Activated CD8-positive, alpha-beta memory T cell treated with anti-CD3 and anti-CD28 coated beads, Interleukin-2, amount 10 ng/mL, durations not matched to agents 7 days and 5 days (primary cell): ENCODE measurements around the gene ATP6V1B1. TPM values are rescaled to one million over a fixed set of nuclear protein-coding genes. Genes with fewer than 3 reads are reported as not detected.

Experiments used
- ATAC-seq: fragments of 150-1000 bp; cut with Tn5 transposase; one replicate; pipeline ENCODE4 v1.10.0; 2021; ENCODE audit warnings: moderate library complexity
- CTCF ChIA-PET: fragments of 350-600 bp; sonication (Branson Sonifier 250); formaldehyde crosslinking; loops from one replicate; lab custom pipeline; 2021; ENCODE audit warnings: antibody characterized with exemption; lab: Charles Lee
- DNase-seq: peaks from one replicate; pipeline ENCODE4 v3.0.0-alpha.2; 2020
- H3K27ac Mint-ChIP-seq: one replicate; pipeline ENCODE4 v1.8.0; 2021; ENCODE audit warnings: mild to moderate bottlenecking, mixed read lengths
- H3K27me3 Mint-ChIP-seq: one replicate; pipeline ENCODE4 v1.8.0; 2021; ENCODE audit warnings: mixed read lengths
- H3K36me3 Mint-ChIP-seq: one replicate; pipeline ENCODE4 v1.8.0; 2021; ENCODE audit warnings: mild to moderate bottlenecking, mixed read lengths
- H3K4me1 Mint-ChIP-seq: one replicate; pipeline ENCODE4 v1.8.0; 2021; ENCODE audit warnings: mixed read lengths
- H3K4me3 Mint-ChIP-seq: one replicate; pipeline ENCODE4 v1.8.0; 2021; ENCODE audit warnings: mild to moderate bottlenecking, moderate library complexity, mixed read lengths
- H3K9me3 Mint-ChIP-seq: one replicate; pipeline ENCODE4 v1.8.0; 2022; ENCODE audit warnings: low read depth, mixed read lengths
- total RNA-seq, 2 experiments: library from RNA; stranded (reverse); gene quantifications; one replicate each; pipeline ENCODE4 v1.2.3, GENCODE V29; 2021

Gene ATP6V1B1
- total RNA-seq, 2 experiments from 2014 or later = not detected

DNA sequence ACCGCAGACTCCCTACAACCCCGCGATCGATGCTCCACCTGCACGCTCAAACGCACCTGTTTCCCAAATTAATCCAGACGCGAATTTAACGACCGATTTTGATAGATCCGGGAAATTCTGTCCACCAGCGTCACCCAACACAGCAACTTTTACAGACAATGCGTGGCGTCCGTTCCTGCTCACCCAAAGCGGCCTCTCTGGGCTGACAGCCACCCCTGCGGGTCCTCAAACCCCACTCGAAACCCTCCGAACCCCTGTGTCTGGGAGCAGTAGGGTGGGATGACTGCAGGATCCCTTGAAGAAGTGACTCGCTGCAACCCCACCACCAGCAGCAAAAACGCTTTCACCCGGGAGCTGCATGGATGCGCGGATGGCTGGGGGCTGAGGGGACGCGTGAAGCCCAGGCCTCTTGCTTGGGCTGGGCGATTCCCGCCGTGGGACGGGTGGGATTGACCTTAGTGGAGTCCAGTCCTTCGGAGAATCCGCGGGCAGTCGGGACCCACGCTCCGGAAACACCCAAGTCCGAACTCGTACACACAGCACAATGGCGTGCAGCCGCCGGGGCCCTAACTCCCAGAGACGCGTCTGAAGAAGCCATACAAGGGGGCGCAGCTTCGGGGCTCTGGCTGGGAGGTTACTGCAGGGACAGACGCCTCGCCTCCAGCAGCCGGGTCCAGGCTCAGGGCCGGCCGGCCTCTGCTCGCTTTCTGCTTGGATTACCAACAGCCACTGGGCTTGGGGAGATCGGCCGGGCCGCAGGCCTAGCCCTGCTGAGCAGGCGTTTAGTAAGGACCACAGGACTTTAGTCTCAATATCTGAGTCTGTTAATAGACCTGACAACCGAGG, 31.1 kb upstream of the ATP6V1B1 start:
- CTCF ChIA-PET = no interaction called here
- Mint-ChIP-seq H3K4me3 (no peak overlapping the region), H3K27ac (no peak overlapping the region), H3K36me3 (no peaks in the 10 kb centered on the region), H3K27me3 (peaks cover 90% of the 10 kb centered on the region), H3K9me3 (no peaks in the 10 kb centered on the region), H3K4me1 (peaks cover 14% of the 10 kb centered on the region)
- DNase-seq (no peak), ATAC-seq (no peak)

DNA sequence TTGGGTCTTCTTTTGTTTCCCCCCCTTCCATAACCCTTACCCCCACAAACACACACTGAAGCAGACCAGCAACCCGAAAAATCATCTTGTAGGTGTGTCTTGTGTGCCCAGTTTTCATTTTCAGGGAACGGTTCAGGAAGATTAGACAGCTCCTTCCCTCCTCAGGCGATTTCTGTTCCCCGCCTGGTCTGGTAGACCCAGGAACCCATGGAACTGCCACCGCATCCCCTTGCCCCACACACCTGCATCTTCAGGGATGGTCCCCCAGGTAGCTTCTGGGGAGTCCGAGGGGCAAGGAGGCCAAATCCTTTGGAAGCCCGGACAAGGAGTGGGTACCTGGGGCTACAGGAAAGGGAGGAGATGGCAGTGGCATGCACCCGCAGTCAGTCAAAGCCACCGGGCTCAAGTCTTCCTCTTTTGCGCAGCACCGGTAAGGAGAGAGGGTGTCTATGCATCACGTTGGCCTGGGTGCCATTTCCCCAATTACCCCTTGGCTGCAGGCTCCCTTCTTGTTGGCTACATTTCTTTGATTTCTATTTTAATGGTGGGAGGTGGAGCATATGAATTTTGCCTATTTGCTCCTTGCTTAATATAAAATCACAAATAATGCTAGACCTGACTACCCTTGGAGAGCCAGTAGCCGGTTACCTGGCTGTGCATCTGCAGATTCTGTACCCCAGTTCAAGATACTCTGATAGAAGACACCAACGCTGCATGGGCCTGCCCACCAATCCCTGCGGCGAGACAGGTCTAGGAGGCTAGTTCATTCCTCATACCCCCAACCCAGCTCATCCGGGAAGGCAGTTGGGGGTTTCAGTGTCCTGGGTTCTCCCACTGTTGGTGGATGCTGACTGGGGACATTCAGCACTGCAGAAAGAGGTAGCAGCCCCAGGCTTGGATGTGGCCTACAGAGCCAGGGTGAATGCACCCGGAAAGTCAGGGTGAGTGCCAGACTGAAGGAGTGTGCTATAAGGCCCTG, 30.0 kb upstream of the ATP6V1B1 start:
- Mint-ChIP-seq H3K4me3 (no peak overlapping the region), H3K36me3 (no peaks in the 10 kb centered on the region), H3K27ac (no peak overlapping the region), H3K9me3 (no peaks in the 10 kb centered on the region), H3K27me3 (peaks cover 83% of the 10 kb centered on the region), H3K4me1 (peaks cover 14% of the 10 kb centered on the region)
- ATAC-seq = no peak
- CTCF ChIA-PET = no interaction called here
- DNase-seq = no peak

DNA sequence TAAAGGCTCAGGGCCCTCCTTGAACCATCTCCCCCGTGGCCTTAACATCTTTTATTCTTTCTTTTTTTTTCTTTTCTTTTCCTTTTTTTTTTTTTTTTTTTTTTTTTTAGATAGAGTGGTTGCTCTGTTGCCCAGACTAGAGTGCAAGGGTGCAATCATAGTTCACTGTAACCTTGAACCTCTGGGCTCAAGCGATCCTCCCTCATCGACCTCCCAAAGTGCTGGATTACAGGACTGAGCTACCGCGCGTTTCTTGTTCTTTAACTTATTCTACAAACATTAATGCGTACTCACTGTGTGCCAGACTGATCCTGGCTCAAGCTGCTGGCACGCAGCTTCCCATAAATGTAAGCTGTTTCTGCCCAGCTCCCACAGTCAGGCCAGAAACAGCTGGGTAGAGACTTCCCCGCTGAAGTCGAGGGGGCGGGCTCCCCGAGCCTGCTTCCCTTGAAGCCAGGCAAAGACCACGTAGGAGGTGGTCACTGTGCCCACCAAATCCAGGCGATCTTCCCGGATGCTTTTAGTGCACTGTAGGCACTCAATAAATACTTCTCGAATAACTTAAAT, 29.2 kb upstream of the ATP6V1B1 start:
- Mint-ChIP-seq H3K27ac (no peak overlapping the region), H3K36me3 (no peaks in the 10 kb centered on the region), H3K4me3 (no peak overlapping the region), H3K27me3 (peaks cover 83% of the 10 kb centered on the region), H3K9me3 (no peaks in the 10 kb centered on the region), H3K4me1 (peaks cover 8% of the 10 kb centered on the region)
- CTCF ChIA-PET = no interaction called here
- DNase-seq (peak; percentile 34), ATAC-seq (no peak)

DNA sequence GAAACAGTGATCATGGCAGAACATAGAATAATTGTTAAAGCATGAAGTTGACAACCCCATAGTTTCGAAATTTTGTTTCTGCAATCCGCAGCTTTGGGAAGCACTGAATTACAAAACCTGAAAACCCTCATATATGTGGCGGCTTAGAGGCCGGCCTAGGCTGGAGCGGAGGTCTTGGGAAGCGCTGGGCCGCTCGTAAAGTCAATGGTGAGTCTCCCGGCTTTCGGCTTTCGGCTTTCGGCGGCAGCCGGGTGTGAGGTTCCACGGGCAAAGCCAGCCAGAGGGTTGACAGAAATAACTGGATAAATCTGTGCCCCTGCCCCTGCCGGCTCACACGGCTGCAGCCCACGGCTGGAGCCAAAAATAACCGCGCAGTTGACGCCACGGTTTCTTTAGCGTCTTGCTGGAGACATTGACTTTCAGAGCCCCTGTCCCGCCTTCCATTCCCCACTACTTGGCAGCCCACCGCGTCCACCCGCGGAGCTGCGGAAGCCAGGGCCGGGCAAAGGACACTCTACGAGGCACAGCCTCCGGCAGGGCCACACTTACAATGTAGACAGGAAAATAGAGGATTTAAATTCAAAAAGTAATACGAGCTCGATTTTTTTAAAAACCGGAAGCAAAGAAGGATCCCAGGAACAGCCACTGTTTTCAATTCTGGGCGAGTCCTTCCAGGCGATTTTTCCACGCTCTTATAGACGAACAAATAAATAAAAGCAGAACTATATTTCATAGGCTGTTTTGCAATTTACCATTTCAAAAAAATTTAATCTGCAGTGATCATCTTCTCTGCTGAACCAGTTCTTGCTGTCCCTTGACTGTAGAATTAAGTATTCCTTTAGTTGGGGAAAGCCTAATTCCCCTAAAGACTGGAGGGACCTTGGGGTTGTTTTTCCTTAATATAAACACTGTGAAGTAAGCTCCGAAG, 28.3 kb upstream of the ATP6V1B1 start:
- Mint-ChIP-seq H3K27me3 (peaks cover 83% of the 10 kb centered on the region), H3K9me3 (no peaks in the 10 kb centered on the region), H3K4me1 (peaks cover 8% of the 10 kb centered on the region), H3K4me3 (no peak overlapping the region), H3K36me3 (no peaks in the 10 kb centered on the region), H3K27ac (no peak overlapping the region)
- CTCF ChIA-PET = interaction anchor here (0.6 to 1.4 kb wide), 6 partner anchors 9 to 117 kb away, joined by 3 to 4 read pairs (median 3); partner anchors contain the start of gene FIGLA
- ATAC-seq (no peak), DNase-seq (no peak)

DNA sequence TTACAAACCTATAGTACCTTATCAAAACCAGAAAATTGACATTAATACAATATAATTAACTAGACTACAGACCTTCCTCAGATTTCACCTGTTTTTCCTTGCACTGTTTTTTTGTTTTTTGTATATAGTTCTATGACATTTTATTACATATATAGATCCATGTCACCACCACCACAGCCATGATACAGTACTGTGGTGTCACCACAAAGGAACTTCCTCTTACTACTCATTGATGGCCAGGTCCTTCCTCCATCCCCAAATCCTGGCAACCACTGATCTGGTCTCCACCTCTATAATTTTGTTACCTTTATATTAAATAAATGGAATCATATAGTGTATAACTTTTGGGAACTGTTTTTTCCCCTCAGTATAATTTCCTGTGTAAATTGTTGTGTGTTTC, 19.4 kb upstream of the ATP6V1B1 start:
- no peak overlapping the region for H3K4me3 Mint-ChIP-seq

DNA sequence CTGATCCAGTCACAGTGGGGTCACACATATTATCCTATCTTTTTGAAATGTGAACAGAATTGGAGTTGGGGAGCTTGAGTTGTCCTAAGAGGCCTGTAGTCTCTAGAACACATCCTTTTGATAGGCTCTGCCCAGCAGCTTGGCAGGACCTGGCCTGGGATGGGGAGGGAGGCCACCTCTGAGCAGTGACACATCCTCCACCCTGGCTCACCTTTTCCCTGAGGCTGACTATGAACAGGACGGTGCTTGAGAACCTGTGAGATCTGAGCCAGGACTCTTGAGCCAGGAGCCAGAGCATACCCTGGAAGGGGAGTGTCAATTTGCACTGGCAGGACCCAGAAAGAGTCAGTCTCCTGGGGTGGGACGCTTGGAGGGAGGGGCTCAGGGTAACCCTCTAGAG, 17.7 kb upstream of the ATP6V1B1 start:
- DNase-seq (no peak), ATAC-seq (no peak)
- Mint-ChIP-seq H3K27me3 (peaks cover 18% of the 10 kb centered on the region), H3K36me3 (no peaks in the 10 kb centered on the region), H3K4me1 (no peaks in the 10 kb centered on the region), H3K4me3 (no peak overlapping the region), H3K9me3 (no peaks in the 10 kb centered on the region), H3K27ac (no peak overlapping the region)
- CTCF ChIA-PET = interaction anchor here (1.7 to 10.1 kb wide), 2 partner anchors 47 to 57 kb away, joined by 5 to 96 read pairs; no protein-coding TSS in a partner anchor

More for the DNA sequence above, 19.4 kb upstream of the ATP6V1B1 start:
- no peaks in the 10 kb centered on the region for H3K4me1 Mint-ChIP-seq
- H3K36me3 Mint-ChIP-seq = no peaks in the 10 kb centered on the region
- no peak for DNase-seq
- H3K27ac Mint-ChIP-seq = no peak overlapping the region
- CTCF ChIA-PET = interaction anchor here (0.7 to 10.1 kb wide), 7 partner anchors 23 to 612 kb away, joined by 3 to 96 read pairs (median 4); no protein-coding TSS in a partner anchor
- no peak for ATAC-seq
- H3K27me3 Mint-ChIP-seq = peaks cover 34% of the 10 kb centered on the region
- no peaks in the 10 kb centered on the region for H3K9me3 Mint-ChIP-seq

DNA sequence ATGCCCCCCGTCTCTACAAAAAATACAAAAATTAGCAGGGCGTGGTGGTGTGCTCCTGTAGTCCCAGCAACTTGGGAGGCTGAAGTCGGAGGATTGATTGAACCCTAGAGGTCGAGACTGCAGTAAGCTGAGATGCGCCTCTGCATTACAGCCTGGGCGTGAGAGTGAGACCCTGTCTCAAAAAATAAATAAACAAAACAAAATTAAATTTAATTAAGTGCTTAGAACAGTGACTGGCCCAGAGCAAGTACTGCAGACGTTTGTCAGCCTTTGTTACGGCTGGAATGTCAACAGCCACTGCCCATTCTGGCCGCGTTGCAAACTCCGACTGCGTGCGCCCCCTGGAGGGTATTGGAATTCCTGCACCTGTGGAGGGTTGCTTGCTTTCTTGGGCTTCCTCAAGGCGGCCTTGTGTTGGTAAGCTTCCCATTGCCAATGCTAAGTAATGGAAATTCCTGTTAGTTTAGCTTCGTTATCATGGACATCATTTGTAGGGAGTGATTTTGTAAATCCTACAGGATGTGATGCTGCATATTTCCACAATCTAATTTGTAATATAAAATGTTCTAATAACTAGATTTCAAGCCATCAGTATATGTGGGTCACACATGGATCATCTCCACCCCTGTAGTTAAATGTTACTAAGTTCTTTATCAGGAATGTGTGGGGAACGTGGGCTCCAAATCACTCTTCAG, 15.9 kb upstream of the ATP6V1B1 start:
- ATAC-seq (peak; percentile 51), DNase-seq (peak; percentile 79)
- H3K4me3 Mint-ChIP-seq = no peak overlapping the region
- H3K9me3 Mint-ChIP-seq = no peaks in the 10 kb centered on the region
- no peaks in the 10 kb centered on the region for H3K4me1 Mint-ChIP-seq
- H3K36me3 Mint-ChIP-seq = no peaks in the 10 kb centered on the region
- H3K27ac Mint-ChIP-seq = no peak overlapping the region
- CTCF ChIA-PET = interaction anchor here (0.6 to 10.1 kb wide), 22 partner anchors 8 to 616 kb away, joined by 3 to 96 read pairs (median 4); partner anchors contain the start of gene FIGLA
- peaks cover 18% of the 10 kb centered on the region for H3K27me3 Mint-ChIP-seq

DNA sequence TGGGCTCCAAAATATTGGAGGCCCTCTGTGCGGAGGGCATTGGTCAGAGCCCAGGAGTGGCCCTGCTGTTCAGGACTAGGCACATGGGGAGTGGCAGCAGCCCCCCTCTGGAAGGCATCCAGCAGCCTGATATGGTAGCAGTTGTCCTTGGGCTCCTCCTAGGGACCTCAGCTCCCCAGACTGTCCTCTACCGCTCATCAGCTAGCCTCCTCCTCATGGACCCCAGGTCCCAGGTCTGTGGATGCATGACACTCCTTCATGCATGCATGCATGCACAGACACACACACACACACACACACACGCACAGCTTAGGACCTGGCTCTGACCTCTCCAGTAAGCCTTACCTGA, 15.4 kb upstream of the ATP6V1B1 start:
- Mint-ChIP-seq H3K27ac (no peak overlapping the region), H3K4me3 (no peak overlapping the region), H3K4me1 (no peaks in the 10 kb centered on the region), H3K27me3 (peaks cover 14% of the 10 kb centered on the region), H3K36me3 (no peaks in the 10 kb centered on the region), H3K9me3 (no peaks in the 10 kb centered on the region)
- CTCF ChIA-PET = interaction anchor here (0.6 to 10.1 kb wide), 21 partner anchors 8 to 248 kb away, joined by 3 to 96 read pairs (median 4); partner anchors contain the start of gene FIGLA
- DNase-seq (no peak), ATAC-seq (no peak)

DNA sequence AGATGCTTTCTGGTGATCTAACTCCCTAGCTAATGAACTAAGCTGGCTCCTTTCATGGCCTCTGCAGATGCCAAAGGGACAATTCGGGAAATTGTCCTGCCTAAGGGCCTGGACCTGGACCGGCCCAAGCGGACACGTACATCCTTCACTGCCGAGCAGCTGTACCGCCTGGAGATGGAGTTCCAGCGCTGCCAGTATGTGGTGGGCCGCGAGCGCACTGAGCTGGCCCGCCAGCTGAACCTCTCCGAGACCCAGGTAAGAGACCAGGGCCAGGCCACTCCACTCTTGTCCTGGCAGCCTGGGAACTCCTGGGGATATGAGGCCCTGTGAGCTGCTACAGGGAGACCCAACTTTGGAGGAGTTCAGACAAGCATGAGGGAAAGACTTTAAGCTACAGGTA, 14.7 kb upstream of the ATP6V1B1 start:
- ATAC-seq = no peak
- H3K27ac Mint-ChIP-seq = no peak overlapping the region
- H3K4me3 Mint-ChIP-seq = no peak overlapping the region
- no peaks in the 10 kb centered on the region for H3K9me3 Mint-ChIP-seq
- H3K4me1 Mint-ChIP-seq = no peaks in the 10 kb centered on the region
- H3K36me3 Mint-ChIP-seq = no peaks in the 10 kb centered on the region
- peaks cover 15% of the 10 kb centered on the region for H3K27me3 Mint-ChIP-seq
- CTCF ChIA-PET = interaction anchor here (0.8 to 10.1 kb wide), 10 partner anchors 7 to 132 kb away, joined by 3 to 96 read pairs (median 6); partner anchors contain the start of gene FIGLA
- no peak for DNase-seq

DNA sequence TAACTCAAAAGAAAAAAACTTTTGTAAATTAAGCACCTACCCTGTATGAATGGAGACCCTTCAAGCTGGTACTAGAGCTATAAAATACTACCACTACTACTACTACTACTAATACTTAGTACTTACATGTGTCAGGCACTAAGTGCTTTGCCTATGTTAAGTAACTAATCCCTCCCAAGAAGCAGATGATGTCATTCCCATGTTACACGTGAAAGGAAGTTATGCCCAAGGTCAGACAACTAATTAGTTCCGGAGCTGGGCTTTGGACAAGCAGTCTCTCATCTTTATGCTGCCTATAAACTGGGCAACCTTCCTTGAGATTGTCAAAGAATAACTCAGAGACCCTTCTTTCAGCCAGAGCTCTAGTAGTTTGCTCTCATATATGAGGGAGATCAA, 13.9 kb upstream of the ATP6V1B1 start:
- H3K27me3 Mint-ChIP-seq = peaks cover 18% of the 10 kb centered on the region
- H3K4me1 Mint-ChIP-seq = no peaks in the 10 kb centered on the region
- H3K27ac Mint-ChIP-seq = no peak overlapping the region
- H3K9me3 Mint-ChIP-seq = no peaks in the 10 kb centered on the region
- ATAC-seq (no peak), DNase-seq (no peak)
- H3K4me3 Mint-ChIP-seq = no peak overlapping the region
- no peaks in the 10 kb centered on the region for H3K36me3 Mint-ChIP-seq
- CTCF ChIA-PET = interaction anchor here (0.8 to 10.1 kb wide), 7 partner anchors 10 to 581 kb away, joined by 3 to 96 read pairs (median 9); partner anchors contain the start of gene FIGLA

DNA sequence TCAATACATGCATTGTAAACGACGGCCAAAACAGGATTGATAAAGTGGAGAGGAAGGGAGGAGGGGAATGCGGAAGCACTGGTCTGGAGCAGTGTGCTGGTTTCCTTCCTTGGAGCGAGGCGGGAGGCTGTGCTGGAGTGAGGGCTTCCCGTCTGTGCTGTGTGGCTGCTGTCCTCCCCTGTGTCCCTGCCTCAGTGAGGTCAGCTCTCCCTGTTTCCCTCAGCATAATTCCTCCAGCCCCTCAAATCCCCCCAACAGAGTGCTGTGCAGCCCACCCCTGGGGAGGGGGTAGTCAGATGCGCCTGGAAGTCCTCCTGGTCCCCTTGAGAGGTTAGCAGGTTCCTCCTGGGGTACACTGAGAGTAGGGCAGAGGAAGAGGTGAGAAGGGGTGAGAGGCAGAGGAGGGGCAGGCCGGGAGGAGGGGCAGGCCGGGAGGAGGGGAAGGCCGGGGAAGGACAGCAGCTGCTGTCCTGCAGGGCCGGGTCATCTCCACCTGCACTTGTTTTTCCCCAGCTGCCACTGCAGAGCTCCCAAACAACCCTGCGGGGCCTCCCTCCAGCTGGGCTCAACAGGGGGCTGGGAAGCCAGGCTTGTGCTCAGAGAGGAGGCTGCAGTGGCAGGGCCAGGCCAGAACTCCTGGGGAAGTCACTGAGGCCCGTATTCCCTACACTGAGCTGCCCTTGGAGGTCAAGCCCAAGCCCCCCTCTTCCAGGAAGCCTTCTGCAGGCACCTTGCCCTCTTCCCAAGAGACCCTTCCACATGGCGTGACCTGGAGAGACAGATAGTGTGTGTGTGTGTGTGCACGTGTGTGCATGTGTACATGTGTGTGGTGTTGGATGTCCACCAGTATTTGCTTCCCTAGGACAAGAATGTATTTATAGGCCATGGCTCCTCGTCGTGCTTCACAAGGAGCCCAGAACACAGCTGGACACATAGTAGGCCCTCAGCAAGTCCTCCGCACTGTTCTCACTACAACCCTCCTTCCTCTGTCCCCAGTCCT, 13.2 kb upstream of the ATP6V1B1 start:
- no peak overlapping the region for H3K27ac Mint-ChIP-seq
- DNase-seq (no peak), ATAC-seq (no peak)
- no peaks in the 10 kb centered on the region for H3K4me1 Mint-ChIP-seq
- no peaks in the 10 kb centered on the region for H3K36me3 Mint-ChIP-seq
- CTCF ChIA-PET = interaction anchor here (1.0 to 10.1 kb wide), 5 partner anchors 11 to 582 kb away, joined by 3 to 96 read pairs (median 5); no protein-coding TSS in a partner anchor
- peaks cover 15% of the 10 kb centered on the region for H3K27me3 Mint-ChIP-seq
- no peaks in the 10 kb centered on the region for H3K9me3 Mint-ChIP-seq
- H3K4me3 Mint-ChIP-seq = no peak overlapping the region
